ENCODE measurements around the gene PHLPP2.
A peak's percentile ranks its signal among the peaks of the same experiment; 100 is the strongest.
"Not testable (repeated sequence)": the region's sequence is repeated elsewhere in the genome, so short reads cannot be mapped to it uniquely, and the experiment has no call there.

Gene PHLPP2

DNA sequence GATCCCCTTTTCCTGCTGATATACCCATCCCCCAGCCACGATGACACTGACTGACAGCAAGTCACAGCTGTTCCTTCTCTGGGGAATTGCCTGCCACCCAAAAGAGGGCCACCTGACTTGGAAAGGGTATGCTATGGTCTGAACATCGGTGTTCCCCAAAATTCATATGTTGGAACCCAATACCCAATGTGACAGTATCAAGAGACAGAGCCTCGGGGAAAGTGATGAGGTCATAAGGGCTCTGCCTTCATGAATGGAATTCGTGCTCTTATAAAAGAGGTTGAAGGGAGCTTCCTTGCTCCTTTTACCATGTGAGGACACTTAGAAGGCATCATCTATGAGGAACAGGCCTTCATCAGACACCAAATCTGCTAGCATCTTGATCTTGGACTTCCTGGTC lies 106.1 kb downstream of the PHLPP2 start:
- DNase-seq: no peak

DNA sequence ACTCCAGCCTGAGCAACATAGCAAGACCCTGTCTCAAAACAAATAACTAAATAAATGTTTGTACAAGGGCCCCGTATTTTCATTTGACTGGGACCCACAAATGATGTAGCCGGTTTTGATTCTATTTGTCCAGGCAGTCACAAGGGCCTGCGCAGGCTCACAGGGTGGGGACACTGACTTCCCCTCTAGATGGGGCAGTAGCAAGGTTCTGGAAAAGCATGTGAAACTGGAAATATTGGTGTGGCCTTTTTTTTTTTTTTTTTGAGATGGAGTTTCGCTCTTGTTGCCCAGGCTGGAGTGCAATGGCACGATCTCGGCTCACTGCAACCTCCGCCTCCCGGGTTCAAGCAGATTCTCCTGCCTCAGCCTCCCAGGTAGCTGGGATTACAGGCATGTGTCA lies 109.5 kb downstream of the PHLPP2 start:
- not testable (repeated sequence) for DNase-seq

DNA sequence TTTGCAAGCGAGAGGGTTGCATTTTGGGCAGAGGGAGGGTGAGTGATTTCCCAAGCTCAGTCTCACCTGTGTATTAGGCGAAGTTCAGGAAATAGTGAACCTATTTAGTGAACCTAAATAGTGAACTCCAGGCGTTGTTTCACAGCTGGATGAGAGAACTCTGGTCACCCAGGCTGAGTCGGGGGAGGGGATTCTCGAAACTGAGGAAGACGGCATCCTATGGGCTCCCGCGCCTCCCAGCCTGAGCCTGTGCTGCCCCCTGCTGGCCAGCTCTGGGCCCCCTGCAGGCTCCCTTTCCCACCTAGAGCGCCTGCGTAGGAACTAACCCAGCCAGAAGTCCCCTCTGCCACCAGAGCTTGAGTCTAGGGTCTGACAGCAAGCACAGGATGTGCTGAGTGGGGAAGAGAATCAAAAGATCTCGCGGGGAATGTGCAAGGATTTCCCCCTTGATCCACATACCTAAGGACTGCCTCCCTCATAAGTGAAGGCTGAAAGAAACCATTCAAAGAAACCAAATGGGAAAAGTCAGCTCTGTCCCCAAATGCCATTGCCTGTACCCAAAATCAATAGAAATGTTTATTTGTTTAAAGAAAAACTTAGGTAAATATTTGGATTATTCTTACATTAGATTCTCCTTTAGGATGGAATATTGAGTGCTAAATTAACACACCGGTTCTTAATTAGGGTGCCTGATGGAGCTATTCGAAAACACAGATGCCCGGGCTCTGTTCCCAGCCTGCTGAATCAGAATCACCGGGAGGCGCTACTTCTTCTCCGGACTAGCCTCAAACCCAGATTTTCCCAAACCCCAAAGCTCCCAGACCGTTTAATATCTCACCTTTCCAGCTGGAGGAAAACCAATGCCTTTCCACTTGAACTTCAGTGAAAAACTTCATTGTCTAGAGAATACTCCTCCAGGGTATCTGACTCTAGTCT lies 113.3 kb downstream of the PHLPP2 start:
- DNase-seq: peak; percentile 74

DNA sequence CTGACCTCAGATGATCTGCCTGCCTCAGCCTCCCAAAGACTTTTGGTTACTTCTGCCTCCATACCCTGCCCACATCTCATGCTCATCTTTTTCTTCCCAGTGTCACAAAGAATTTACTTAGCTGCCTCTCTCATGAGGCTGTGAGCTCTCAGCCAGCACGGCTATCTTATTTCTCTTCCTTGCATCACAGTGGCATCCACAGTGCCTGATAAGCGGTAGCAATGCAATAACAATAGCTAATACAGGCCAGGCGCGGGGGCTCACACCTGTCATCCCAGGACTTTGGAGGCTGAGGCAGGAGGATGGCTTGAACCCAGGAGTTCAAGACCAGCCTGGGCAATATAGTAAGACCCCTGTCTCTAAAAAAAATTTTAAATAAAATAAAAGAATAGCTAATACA lies 114.1 kb downstream of the PHLPP2 start:
- no peak for DNase-seq

DNA sequence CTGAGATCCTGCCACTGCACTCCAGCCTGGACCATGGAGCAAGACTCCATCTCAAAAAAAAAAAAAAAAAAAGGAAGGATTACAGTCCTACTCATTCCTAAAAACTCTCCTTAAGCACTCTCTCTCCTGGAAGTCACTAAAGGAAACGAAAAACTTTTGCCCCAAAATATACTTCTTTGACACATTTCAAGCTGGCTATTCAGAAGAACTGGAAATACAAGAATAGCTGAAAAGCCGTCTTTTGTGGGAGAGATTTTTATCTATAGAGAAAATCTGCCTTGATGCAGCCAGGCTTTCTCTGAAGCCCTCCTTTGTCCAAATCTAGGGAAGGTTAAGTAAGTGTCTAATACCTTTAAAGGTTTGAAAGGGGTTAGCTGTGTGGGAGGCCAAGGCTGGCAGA lies 115.4 kb downstream of the PHLPP2 start:
- no peak for DNase-seq

DNA sequence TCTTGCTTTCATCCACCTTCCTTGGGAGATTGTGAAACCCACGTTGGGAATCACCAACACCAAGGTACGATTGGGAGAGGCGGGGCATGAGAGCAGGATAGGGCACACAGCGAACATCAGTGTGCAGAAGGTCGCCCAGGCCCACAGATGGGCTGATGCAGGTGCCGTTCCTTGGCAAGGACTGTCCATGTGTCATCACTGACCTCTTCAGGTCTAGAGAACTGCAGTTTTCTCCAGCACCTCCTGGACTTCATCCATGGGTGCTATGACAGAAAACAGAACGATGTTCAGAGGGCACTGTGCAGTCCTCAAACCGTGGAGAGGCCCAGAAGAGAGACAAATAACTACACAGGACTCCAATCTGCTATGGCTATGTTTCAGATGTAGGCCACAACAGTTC lies 123.7 kb downstream of the PHLPP2 start:
- no peak for DNase-seq

DNA sequence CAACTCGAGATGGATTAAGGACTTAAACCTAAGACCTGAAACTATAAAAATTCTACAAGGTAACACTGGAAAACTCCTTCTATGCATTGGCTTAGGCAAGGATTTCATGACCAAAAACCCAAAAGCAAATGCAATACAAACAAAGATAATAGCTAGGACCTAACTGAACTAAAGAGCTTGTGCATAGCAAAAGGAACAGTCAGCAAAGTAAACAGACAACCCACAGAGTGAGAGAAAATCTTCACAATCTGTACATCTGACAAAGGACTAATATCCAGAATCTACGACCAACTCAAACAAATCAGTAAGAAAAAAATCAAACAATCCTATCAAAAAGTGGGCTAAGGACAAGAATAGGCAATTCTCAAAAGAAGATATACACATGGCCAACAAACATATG lies 126.1 kb downstream of the PHLPP2 start:
- DNase-seq: not testable (repeated sequence)

DNA sequence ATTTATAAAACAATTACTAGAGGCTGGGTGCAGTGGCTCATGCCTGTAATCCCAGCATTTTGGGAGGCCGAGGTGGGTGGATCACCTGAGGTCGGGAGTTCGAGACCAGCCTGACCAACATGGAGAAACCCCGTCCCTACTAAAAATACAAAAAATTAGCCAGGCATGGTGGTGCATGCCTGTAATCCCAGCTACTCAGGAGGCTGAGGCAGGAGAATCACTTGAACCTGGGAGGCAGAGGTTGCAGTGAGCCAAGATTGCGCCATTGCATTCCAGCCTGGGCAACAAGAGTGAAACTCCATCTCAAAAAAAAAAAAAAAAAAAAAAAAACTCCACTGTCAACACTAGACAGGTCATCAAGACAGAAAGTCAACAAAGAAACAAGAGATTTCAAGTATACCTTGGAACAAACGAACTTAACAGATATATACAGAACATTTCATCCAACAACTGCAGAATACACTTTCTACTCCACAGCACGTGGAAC lies 129.1 kb downstream of the PHLPP2 start:
- not testable (repeated sequence) for DNase-seq

Measured in CD4-positive, alpha-beta T cell treated with Interleukin-12 subunit alpha and Interleukin-12 subunit beta, for 1 hour (primary cell).